ENCODE results near the gene CSNK1G1.

GRCh38 chr15:64136347-64136746 lies 219.6 kb downstream of the CSNK1G1 start:
- TF ChIP-seq CEBPB (IDR thresholded peaks at IDR 0.05) (no peak), RAD21 (conservative IDR thresholded peaks at IDR 0.05 in 1 of 2, IDR thresholded peaks at IDR 0.05 in 1 of 2) (no peak), CBX8 (IDR thresholded peaks at IDR 0.05) (no peak), PBX3 (IDR thresholded peaks at IDR 0.05) (no peak)
- TF ChIP-seq, protein P1, sequence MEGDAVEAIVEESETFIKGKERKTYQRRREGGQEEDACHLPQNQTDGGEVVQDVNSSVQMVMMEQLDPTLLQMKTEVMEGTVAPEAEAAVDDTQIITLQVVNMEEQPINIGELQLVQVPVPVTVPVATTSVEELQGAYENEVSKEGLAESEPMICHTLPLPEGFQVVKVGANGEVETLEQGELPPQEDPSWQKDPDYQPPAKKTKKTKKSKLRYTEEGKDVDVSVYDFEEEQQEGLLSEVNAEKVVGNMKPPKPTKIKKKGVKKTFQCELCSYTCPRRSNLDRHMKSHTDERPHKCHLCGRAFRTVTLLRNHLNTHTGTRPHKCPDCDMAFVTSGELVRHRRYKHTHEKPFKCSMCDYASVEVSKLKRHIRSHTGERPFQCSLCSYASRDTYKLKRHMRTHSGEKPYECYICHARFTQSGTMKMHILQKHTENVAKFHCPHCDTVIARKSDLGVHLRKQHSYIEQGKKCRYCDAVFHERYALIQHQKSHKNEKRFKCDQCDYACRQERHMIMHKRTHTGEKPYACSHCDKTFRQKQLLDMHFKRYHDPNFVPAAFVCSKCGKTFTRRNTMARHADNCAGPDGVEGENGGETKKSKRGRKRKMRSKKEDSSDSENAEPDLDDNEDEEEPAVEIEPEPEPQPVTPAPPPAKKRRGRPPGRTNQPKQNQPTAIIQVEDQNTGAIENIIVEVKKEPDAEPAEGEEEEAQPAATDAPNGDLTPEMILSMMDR (IDR thresholded peaks at IDR 0.05) = no peak

All from A549 (cell line).